Glomerular visceral epithelial cell (primary cell): Measurements from ENCODE around the gene CCDC137.

ENCODE experiments used
- DNase-seq: peaks from one replicate; pipeline ENCODE4 v3.0.0-alpha.2; 2016; ENCODE audit errors: extremely low spot score

CCDC137 gene

GRCh38 chr17:81683208-81683583 is 16.7 kb downstream of the CCDC137 start:
- no peak for DNase-seq

- peak; percentile 99 for DNase-seq
Observed at GRCh38 chr17:81683584-81684441, 17.3 kb downstream of the CCDC137 start, which contains the start of the genes ARL16 and HGS. Gene ARL16 (minus strand): TSS chr17:81683797. CDS start chr17:81683753, 44 bp downstream. Gene HGS (plus strand): TSS chr17:81684011. CDS start chr17:81684067, 56 bp downstream.

GRCh38 chr17:81684442-81684911 is 17.9 kb downstream of the CCDC137 start:
- peak; percentile 84 for DNase-seq

- DNase-seq = peak; percentile 88
Observed at GRCh38 chr17:81685108-81685507, 18.6 kb downstream of the CCDC137 start.

DNA sequence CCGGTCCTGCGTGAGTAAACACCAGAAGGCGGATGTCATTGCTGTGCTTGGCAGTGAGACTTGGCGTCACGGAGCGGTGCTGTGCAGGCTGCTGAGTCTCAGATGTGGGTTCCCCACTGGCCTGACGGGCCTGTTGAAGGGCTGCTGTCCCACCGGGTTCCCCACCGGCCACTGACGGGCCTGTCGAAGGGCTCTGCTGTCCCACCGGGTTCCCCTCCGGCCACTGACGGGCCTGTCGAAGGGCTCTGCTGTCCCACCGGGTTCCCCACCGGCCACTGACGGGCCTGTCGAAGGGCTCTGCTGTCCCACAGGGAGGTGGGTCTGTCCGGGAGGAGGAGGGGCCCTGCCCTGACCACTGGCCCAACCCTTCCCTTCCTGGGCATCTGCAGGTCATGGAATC is 20.1 kb downstream of the CCDC137 start:
- no peak for DNase-seq

DNA sequence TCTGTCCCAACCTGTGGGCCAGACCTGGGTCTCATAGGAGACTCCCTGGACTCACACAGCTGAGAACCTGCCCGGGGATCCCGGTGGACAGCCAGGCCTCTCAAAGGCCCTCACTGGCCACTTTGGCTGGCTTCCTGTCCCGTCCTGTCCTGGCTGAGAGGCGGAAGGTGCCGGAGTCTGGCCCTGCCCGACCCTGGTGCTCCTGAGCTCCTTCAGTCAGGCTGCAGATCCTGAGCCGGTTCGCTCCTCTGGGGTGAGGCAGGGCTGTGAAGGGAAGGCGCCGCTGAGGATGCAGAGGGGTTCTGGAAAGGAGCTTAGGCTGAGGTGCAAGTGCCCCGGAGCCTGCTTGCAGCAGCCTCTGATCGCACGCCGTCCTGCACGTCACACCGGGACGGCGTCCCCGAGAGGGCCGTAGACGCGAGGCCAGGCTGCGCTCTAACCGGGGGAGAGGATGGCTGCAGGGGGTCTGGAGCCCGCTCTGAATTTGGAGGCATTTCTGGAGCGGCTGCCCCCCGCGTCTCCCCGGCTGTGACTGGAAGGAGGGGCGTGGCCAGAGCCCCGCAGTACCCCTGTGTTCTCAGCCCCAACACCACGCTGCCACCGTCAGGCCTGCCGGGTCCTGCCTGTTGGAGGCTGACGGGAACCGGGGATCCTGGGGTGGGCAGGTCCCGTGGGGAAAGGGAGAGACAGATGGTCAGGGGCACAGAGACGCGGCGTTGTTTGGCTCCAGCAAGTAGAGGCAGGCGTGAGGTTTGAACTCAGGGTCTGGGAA is 21.4 kb downstream of the CCDC137 start:
- DNase-seq = no peak

DNA sequence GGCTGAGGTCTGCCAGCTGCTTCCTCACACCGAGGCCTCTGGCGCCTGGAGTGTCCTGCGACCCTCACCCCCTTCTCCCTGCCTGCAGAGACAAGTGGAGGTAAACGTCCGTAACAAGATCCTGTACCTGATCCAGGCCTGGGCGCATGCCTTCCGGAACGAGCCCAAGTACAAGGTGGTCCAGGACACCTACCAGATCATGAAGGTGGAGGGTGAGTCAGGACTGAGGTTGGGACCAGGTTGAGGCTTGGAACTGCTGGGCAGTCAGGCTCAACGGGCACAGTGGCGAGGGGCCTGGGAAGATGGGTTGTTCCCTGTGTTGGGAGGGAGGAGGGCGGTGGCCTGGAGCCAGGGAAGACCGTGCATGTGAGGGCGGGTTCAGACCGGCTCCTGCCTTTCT is 22.1 kb downstream of the CCDC137 start:
- no peak for DNase-seq

DNA sequence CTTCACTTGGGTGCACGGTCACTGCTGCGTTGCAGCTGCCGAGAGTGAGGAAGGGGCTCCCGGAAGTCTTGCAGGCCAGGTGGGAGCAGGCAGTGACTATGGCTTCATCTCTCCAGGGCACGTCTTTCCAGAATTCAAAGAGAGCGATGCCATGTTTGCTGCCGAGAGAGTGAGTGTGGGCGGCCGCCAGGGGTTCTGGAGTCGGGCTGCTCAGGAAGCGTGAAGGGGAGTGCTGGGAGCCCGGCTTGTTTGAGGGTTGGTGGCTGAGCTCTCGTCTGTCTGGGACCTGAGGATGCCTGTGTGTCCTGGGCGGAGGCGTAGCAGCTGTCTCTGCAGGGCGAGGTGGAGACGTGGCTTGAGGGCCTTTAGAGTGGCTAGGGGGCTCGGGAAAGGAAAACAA is 23.5 kb downstream of the CCDC137 start:
- DNase-seq = no peak

GRCh38 chr17:81690549-81690948 is 24.0 kb downstream of the CCDC137 start:
- DNase-seq = no peak

DNA sequence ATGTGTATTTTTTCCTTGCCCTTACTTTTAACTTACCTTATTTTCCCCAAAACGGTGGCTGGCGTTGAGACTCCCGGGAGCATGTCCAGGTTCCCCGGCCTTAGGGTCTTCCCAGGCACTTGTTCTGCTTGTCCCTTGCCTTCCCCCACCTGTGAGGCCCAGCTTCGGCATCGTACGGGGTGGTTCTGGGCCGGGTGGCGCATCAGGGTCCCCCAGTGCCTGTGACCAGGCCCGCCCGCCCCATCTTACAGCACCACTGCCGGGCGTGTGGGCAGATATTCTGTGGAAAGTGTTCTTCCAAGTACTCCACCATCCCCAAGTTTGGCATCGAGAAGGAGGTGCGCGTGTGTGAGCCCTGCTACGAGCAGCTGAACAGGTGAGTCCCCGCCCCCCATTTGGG is 24.7 kb downstream of the CCDC137 start:
- DNase-seq = no peak

GRCh38 chr17:81691608-81692007 is 25.1 kb downstream of the CCDC137 start:
- DNase-seq = no peak

DNA sequence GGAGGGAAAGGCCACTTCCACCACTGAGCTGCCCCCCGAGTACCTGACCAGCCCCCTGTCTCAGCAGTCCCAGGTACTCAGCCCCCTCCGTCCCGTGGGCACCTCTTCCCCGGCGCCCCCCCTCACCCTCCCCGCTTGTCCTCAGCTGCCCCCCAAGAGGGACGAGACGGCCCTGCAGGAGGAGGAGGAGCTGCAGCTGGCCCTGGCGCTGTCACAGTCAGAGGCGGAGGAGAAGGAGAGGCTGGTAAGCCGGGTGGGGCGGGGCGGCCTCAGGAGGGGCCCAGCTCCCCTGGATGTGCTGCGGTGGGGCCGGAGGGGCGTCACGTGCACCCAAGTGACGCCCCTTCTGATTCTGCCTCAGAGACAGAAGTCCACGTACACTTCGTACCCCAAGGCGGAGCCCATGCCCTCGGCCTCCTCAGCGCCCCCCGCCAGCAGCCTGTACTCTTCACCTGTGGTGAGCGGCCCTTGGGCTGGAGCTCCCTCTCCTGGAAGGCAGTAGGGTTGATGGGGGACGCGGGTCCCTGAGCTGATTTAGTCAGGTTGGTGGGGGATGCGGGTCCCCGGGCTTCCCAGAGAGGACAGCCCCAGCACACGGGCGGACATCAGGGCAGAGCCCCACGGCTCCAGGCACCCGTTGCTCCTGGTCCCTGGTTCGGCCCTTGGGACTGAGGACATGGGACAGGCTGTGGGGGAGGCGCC is 27.1 kb downstream of the CCDC137 start:
- DNase-seq = no peak

DNA sequence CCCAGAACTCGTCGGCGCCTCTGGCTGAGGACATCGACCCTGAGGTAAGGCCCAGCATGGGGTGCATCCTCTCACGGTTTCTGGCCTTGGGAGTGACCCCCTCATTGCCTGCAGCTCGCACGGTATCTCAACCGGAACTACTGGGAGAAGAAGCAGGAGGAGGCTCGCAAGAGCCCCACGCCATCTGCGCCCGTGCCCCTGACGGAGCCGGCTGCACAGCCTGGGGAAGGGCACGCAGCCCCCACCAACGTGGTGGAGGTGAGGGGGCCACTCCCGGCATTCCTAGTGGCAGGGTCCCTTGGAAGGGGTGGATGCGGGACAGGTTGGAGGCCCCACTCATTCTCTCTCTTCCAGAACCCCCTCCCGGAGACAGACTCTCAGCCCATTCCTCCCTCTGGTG is 28.3 kb downstream of the CCDC137 start:
- no peak for DNase-seq

GRCh38 chr17:81695211-81695610 is 28.7 kb downstream of the CCDC137 start:
- no peak for DNase-seq

- DNase-seq = no peak
Observed at GRCh38 chr17:81695801-81696200, 29.3 kb downstream of the CCDC137 start.

- no peak for DNase-seq
Observed at GRCh38 chr17:81696218-81696941, 29.8 kb downstream of the CCDC137 start.

DNA sequence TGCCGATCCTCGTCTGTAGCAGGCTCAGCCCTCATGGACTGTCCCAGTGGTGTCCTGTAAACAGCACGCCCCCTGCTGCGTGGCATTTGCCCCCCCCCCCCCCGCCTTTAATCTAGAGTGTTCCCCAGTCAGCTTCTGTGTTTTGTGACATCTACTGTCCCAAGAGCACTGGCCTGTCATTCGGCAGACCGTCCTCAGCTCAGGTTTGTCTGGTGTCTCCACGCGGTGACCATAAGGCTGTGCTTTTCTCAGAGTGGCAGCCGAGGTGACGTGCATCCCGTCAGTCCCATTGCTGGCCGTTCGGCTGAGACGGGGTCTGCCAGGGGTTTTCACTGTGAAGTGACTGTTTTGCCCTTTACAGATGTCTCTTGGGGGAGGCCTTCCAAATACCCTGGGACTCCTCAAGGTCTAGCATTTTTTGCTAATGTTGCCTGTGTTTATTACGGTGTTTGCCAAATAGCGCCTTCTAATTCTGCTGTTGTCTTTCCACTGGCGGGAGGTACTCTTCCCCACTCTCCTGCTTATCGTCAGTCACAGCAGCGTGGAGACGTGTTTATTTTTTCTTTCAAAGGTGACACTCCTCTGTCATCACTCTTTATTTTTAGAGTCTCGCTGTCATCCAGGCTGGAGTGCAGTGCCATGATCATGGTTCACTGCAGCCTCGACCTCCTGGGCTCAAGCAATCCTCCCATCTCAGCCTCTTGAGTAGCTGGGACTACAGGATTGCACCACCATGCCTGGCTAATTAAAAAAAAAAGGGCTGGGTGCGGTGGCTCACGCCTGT is 30.9 kb downstream of the CCDC137 start:
- no peak for DNase-seq

GRCh38 chr17:81700353-81701287 is 34.1 kb downstream of the CCDC137 start:
- no peak for DNase-seq

- DNase-seq = peak; percentile 28
Observed at GRCh38 chr17:81701288-81702071, 34.9 kb downstream of the CCDC137 start.
